ENCODE data around the gene RTF2. TPM values are rescaled to one million over a fixed set of nuclear protein-coding genes. Genes with fewer than 3 reads are reported as not detected.

The RTF2 gene
- total RNA-seq, 4 donors from 2014 or later, result 69.1 to 88.8 (median 77.5) TPM

DNA sequence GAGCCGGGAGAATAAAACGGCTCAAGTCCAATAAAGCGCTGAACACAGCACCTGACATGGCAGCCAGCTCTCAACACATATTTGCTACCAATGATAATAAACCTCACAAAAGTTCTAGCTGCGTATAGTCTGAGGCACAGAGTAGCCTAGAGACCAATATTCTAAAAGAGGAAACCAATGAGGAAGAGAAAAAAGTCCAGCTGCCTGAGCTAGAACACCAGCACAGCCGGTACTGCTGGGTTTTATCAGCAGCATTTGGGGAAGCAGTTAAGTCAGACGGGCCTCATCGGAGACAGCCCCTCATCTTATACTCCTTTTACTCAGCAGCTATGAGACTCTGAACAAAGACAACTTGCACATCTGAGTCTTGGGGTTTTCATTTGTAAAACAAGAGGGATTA is 2.4 kb upstream of the RTF2 start:
- no peak for ATAC-seq
- in situ Hi-C loops (cut with MboI; ENCODE audit: low sequenced_read_pairs in 4 of 4), result no loop called here

DNA sequence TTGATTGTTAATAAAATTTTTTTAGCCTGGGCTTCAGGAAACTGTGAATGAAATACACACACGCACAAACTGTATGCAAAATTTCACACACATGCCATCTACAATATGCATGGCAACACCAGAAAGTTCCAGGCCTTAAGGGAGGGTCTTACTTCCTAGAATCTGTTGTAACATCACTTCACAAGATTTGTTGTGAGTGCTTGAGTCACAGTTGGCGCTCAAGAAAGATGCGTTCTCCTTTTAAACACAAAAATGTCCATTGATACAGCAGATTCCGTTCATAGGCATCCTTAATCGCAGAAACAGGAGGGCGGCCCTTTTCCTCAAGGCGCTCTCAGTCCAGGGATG is 485 bp upstream of the RTF2 start:
- in situ Hi-C loops (cut with MboI; ENCODE audit: low sequenced_read_pairs in 4 of 4), result no loop called here
- Histone ChIP-seq H3K9me3 (no peaks in the 10 kb centered on the region), H3K27me3 (no peaks in the 10 kb centered on the region), H3K4me3 (peak overlapping the region; percentile 73 to 93 (median 92)), H3K4me1 (peaks cover 27% of the 10 kb centered on the region in 2 donors), H3K36me3 (peaks cover 0 to 4% of the 10 kb centered on the region in 2 donors), H3K27ac (peak overlapping the region; percentile 79 to 87 (median 86))
- intact Hi-C loops (cut with DNase I; ENCODE audit: low total_unique reads), result loop anchor here (1.0 to 5.0 kb wide), 3 partner anchors 76 to 884 kb away; partner anchors contain the start of genes AURKA, CSTF1 and RAE1
- ATAC-seq (peak in 1 of 2 donors; percentile 7), DNase-seq (no peak)
- no peak for TF ChIP-seq POLR2A (IDR thresholded peaks at IDR 0.05)
- TF ChIP-seq, protein P1, sequence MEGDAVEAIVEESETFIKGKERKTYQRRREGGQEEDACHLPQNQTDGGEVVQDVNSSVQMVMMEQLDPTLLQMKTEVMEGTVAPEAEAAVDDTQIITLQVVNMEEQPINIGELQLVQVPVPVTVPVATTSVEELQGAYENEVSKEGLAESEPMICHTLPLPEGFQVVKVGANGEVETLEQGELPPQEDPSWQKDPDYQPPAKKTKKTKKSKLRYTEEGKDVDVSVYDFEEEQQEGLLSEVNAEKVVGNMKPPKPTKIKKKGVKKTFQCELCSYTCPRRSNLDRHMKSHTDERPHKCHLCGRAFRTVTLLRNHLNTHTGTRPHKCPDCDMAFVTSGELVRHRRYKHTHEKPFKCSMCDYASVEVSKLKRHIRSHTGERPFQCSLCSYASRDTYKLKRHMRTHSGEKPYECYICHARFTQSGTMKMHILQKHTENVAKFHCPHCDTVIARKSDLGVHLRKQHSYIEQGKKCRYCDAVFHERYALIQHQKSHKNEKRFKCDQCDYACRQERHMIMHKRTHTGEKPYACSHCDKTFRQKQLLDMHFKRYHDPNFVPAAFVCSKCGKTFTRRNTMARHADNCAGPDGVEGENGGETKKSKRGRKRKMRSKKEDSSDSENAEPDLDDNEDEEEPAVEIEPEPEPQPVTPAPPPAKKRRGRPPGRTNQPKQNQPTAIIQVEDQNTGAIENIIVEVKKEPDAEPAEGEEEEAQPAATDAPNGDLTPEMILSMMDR (IDR thresholded peaks at IDR 0.05 in 4 of 5, conservative IDR thresholded peaks at IDR 0.05 in 1 of 5), result no peak

More for the DNA sequence above, 2.4 kb upstream of the RTF2 start:
- Histone ChIP-seq H3K36me3 (no peaks in the 10 kb centered on the region), H3K9me3 (no peaks in the 10 kb centered on the region), H3K27me3 (no peaks in the 10 kb centered on the region), H3K27ac (no peak overlapping the region), H3K4me3 (no peak overlapping the region), H3K4me1 (peaks cover 22 to 27% of the 10 kb centered on the region in 2 donors)
- intact Hi-C loops (cut with DNase I; ENCODE audit: low total_unique reads), result loop anchor here (5.0 kb wide), 1 partner anchor 886 kb away; the partner anchor contains the start of gene RAE1
- no peak for TF ChIP-seq POLR2A (IDR thresholded peaks at IDR 0.05)
- TF ChIP-seq, protein P1 (IDR thresholded peaks at IDR 0.05 in 4 of 5, conservative IDR thresholded peaks at IDR 0.05 in 1 of 5), result no peak
- no peak for DNase-seq

DNA sequence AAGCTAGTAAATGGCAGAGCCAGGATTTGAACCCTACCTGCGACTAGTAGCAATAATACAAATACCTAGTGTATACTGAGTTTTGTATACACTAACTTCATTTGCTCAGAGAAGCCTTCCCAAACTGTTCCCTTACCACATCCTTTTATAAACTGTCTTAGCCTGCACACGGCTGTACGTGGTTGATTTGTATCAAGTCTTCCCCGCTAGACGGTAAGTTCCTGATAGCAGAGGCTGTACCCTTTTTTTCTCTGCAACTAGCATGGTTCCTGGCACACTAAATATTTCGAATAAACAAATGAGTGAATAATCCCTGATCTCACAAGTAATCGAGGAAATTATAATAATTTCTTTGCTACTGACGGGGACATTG is 636 bp downstream of the RTF2 start:
- Histone ChIP-seq H3K27me3 (no peaks in the 10 kb centered on the region), H3K9me3 (no peaks in the 10 kb centered on the region), H3K4me3 (peak overlapping the region; percentile 73 to 93 (median 92)), H3K27ac (peak overlapping the region; percentile 79 to 87 (median 86)), H3K36me3 (peaks cover 0 to 15% of the 10 kb centered on the region in 2 donors), H3K4me1 (peaks cover 27% of the 10 kb centered on the region in 2 donors)
- ATAC-seq (no peak), DNase-seq (no peak)
- intact Hi-C loops (cut with DNase I; ENCODE audit: low total_unique reads), result loop anchor here (5.0 kb wide), 1 partner anchor 883 kb away; the partner anchor contains the start of gene RAE1
- TF ChIP-seq, protein P1 (IDR thresholded peaks at IDR 0.05 in 4 of 5, conservative IDR thresholded peaks at IDR 0.05 in 1 of 5), result no peak
- TF ChIP-seq POLR2A (IDR thresholded peaks at IDR 0.05), result no peak
- in situ Hi-C loops (cut with MboI; ENCODE audit: low sequenced_read_pairs in 4 of 4), result no loop called here

DNA sequence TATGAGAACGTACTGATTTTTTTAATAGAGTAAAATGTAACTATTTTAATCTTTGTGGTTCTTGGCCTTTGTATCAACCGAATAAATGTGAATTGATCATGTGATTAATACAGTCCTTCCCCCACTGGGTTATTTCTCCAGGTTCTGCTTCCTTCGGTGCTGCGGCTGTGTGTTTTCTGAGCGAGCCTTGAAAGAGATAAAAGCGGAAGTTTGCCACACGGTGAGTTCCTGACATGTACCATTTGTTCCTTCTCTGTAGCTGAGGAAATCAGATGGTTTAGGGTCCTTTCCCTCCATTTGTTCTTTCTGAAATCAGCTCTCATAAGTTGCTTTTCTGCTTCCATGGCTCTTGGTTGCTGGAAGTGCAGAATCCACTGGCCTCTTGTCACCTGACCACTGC is 15.5 kb downstream of the RTF2 start:
- in situ Hi-C loops (cut with MboI; ENCODE audit: low sequenced_read_pairs in 4 of 4), result no loop called here

More for the DNA sequence above, 15.5 kb downstream of the RTF2 start:
- Histone ChIP-seq H3K36me3 (peaks cover 0 to 69% of the 10 kb centered on the region in 2 donors), H3K27me3 (no peaks in the 10 kb centered on the region), H3K4me1 (no peaks in the 10 kb centered on the region), H3K27ac (no peak overlapping the region), H3K9me3 (no peaks in the 10 kb centered on the region), H3K4me3 (no peak overlapping the region)
- DNase-seq (no peak), ATAC-seq (no peak)
- TF ChIP-seq, protein P1 (IDR thresholded peaks at IDR 0.05 in 4 of 5, conservative IDR thresholded peaks at IDR 0.05 in 1 of 5), result no peak
- TF ChIP-seq POLR2A (IDR thresholded peaks at IDR 0.05), result no peak
- intact Hi-C loops (cut with DNase I; ENCODE audit: low total_unique reads), result no loop called here
